Frontal cortex (tissue), 4 donors: Measurements from ENCODE around the gene IRF6. TPM values are rescaled to one million over a fixed set of nuclear protein-coding genes. Genes with fewer than 3 reads are reported as not detected.
A peak's percentile ranks its signal among the peaks of the same experiment; 100 is the strongest.

Experiments used
- DNase-seq, 2 donors: peaks; one replicate each; pipeline ENCODE4 v3.0.0; 2012; ENCODE audit warnings: low spot score in 2 of 2
- FAIRE-seq: peaks from 2 replicates; lab custom pipeline; 2012; peaks lifted over from hg19 to GRCh38; lab: Jason Lieb, UNC
- total RNA-seq: library from RNA; depleted of rRNA; stranded (reverse); fragments of >200 nt; gene quantifications from one replicate; pipeline ENCODE4 v1.2.3, GENCODE V29; 2014
- donor health status: control.
- donor health status: control.
- donor health status: control.

The IRF6 gene
- total RNA-seq = 0.41 TPM

GRCh38 chr1:209805875-209806760 lies at the start of gene IRF6:
IRF6 (minus strand) TSS chr1:209806142; CDS start chr1:209801413, 4,729 bp downstream.
- DNase-seq = peak in 1 of 2 donors; percentile 35
- no peak for FAIRE-seq

GRCh38 chr1:209855623-209856022 lies 49.7 kb upstream of the IRF6 start:
- FAIRE-seq (no peak), DNase-seq (no peak)

GRCh38 chr1:209855006-209855405 lies 49.1 kb upstream of the IRF6 start:
- no peak for FAIRE-seq

GRCh38 chr1:209854196-209854595 lies 48.3 kb upstream of the IRF6 start:
- DNase-seq (no peak), FAIRE-seq (no peak)

More at GRCh38 chr1:209855006-209855405, 49.1 kb upstream of the IRF6 start:
- DNase-seq = no peak

- no peak for FAIRE-seq
Observed at GRCh38 chr1:209853676-209854075, 47.7 kb upstream of the IRF6 start.

GRCh38 chr1:209850342-209850979 lies 44.5 kb upstream of the IRF6 start:
- DNase-seq = peak in 1 of 2 donors; percentile 39
- FAIRE-seq = no peak

More at GRCh38 chr1:209853676-209854075, 47.7 kb upstream of the IRF6 start:
- DNase-seq = no peak

GRCh38 chr1:209849388-209849787 lies 43.4 kb upstream of the IRF6 start:
- FAIRE-seq (no peak), DNase-seq (no peak)

GRCh38 chr1:209845408-209845725 lies 39.4 kb upstream of the IRF6 start:
- no peak for FAIRE-seq
- DNase-seq = no peak

- FAIRE-seq = no peak
Observed at GRCh38 chr1:209844695-209845407, 38.9 kb upstream of the IRF6 start.

GRCh38 chr1:209840611-209841010 lies 34.7 kb upstream of the IRF6 start:
- FAIRE-seq (no peak), DNase-seq (no peak)

More at GRCh38 chr1:209844695-209845407, 38.9 kb upstream of the IRF6 start:
- no peak for DNase-seq

- DNase-seq (no peak), FAIRE-seq (no peak)
Observed at GRCh38 chr1:209839875-209840546, 34.1 kb upstream of the IRF6 start.

GRCh38 chr1:209838537-209838936 lies 32.6 kb upstream of the IRF6 start:
- DNase-seq = no peak
- FAIRE-seq = no peak

GRCh38 chr1:209837671-209838070 lies 31.7 kb upstream of the IRF6 start:
- FAIRE-seq = no peak
- DNase-seq = no peak

- DNase-seq (no peak), FAIRE-seq (no peak)
Observed at GRCh38 chr1:209835782-209836298, 29.9 kb upstream of the IRF6 start.

GRCh38 chr1:209831615-209832014 lies 25.7 kb upstream of the IRF6 start:
- FAIRE-seq = no peak
- no peak for DNase-seq

- DNase-seq (no peak), FAIRE-seq (no peak)
Observed at GRCh38 chr1:209830722-209831121, 24.8 kb upstream of the IRF6 start.

- no peak for DNase-seq
- FAIRE-seq = no peak
Observed at GRCh38 chr1:209829716-209830115, 23.8 kb upstream of the IRF6 start.

- DNase-seq (peak; percentile 67 to 82), FAIRE-seq (no peak)
Observed at GRCh38 chr1:209827384-209828262, 21.7 kb upstream of the IRF6 start, which contains the start of gene UTP25. UTP25 (plus strand) TSS chr1:209827972; CDS start chr1:209828064, 92 bp downstream.
